GM12892 (cell line): Measurements from ENCODE around the gene C16orf89.

Source experiments
- POLR2A ChIP-seq: IDR thresholded peaks from 2 replicates; pipeline ENCODE4 v1.6.1; 2011; ENCODE audit warnings: low read depth, low read length, control low read depth
- POLR2AphosphoS5 ChIP-seq: IDR thresholded peaks from 2 replicates; pipeline ENCODE4 v1.6.1; 2011; ENCODE audit warnings: low read depth, low read length, control low read depth

DNA sequence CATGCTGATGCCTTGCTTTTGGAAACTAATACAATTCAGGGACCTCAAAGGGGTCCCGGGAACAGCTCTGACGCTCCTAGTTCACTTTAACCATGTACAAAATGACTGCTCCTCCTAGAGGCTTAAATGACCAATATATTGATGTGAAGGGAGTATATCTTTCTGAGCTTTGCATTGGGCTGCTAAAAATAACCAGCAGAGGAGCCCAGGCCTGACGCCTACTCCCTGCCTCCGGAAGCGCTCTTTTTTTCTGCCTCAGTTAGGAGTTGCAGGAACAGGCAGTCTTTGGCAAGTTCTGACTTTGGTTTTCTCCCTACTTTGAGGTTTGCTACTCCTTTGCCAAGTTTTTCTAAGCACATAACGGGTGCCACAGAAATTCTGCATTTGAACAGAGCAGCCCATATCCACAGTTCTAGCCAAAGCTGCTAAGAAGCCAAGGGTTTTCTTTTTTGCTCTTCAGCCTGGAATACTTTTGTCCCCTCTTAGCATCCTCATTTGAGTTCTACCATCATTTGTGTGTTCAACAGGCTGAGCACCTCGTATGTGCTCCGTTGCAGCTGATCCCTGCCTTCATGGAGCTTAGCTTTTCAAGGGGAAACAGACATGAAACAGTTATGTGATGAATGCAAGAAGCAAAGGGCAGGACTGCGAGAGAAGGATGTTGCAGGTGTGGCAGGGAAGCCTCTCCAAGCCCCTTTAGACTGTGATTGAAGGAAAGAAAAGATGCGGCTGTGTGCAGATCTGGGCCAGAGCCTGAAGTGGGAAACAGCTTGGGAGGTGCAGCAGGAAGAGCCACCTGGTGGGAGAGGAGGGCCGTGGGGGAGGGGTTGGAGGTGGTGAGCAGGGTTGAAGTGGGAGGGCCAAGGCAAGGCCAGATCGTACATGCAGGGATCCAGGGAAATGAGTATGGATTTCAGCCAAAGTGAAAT, 29.3 kb downstream of the C16orf89 start:
- TF ChIP-seq POLR2AphosphoS5, result no peak
- TF ChIP-seq POLR2A, result no peak
